IMR-90 (cell line): ENCODE measurements around the gene MTUS2. TPM values are rescaled to one million over a fixed set of nuclear protein-coding genes. Genes with fewer than 3 reads are reported as not detected.

Experiments
- ATAC-seq: fragments of 200-7000 bp; cut with Tn5 transposase; 2 replicates; pipeline ENCODE4 v1.9.1; 2020; ENCODE audit warnings: low read depth, mild to moderate bottlenecking, moderate library complexity
- BruUV-seq: library from RNA; stranded (reverse); fragments of 400-500 nt; replicated peaks from 2 replicates; lab custom pipeline; 2021; lab: Mats Ljungman, UMichigan
- CTCF ChIA-PET: fragments of 300-600 bp; formaldehyde crosslinking; extraction: SDS; loops from one replicate; lab custom pipeline; 2021; ENCODE audit warnings: antibody characterized with exemption; lab: Yijun Ruan, JAX
- POLR2A ChIA-PET: fragments of 300-600 bp; sonication (Branson Sonifier 250); formaldehyde crosslinking; loops from one replicate; lab custom pipeline; 2022; ENCODE audit warnings: antibody characterized with exemption; ENCODE audit not compliant: unreplicated experiment; lab: Charles Lee
- DNase-seq: peaks from one replicate; pipeline ENCODE4 v3.0.0; 2013
- H2AFZ ChIP-seq: replicated peaks from 2 replicates; pipeline ENCODE3; 2013; ENCODE audit warnings: low read length, mild to moderate bottlenecking; ENCODE audit not compliant: poor library complexity
- H2AK5ac ChIP-seq: 2 replicates; pipeline ENCODE4 v1.6.1; 2013; ENCODE audit warnings: low read depth, low read length, inconsistent platforms
- H2AK9ac ChIP-seq: replicated peaks from 2 replicates; pipeline ENCODE3; 2013; ENCODE audit warnings: mild to moderate bottlenecking, low read depth, low read length, moderate library complexity; ENCODE audit not compliant: poor library complexity
- H2BK120ac ChIP-seq: 2 replicates; pipeline ENCODE4 v1.6.1; 2013; ENCODE audit warnings: low read depth, low read length, inconsistent platforms
- H2BK15ac ChIP-seq: 3 replicates; pipeline ENCODE4 v1.6.1; 2013; ENCODE audit warnings: low read depth, low read length, inconsistent platforms
- H2BK20ac ChIP-seq: 2 replicates; pipeline ENCODE4 v1.6.1; 2013; ENCODE audit warnings: low read depth, mild to moderate bottlenecking, inconsistent platforms, low read length, moderate library complexity
- H2BK5ac ChIP-seq: 2 replicates; pipeline ENCODE4 v1.6.1; 2013; ENCODE audit warnings: mild to moderate bottlenecking, low read depth, low read length, inconsistent platforms; ENCODE audit not compliant: poor library complexity, severe bottlenecking
- H3K14ac ChIP-seq: replicated peaks from 2 replicates; pipeline ENCODE4 v1.6.1; 2013; ENCODE audit warnings: low read depth, low read length, inconsistent platforms
- H3K18ac ChIP-seq: 2 replicates; pipeline ENCODE4 v1.6.1; 2013; ENCODE audit warnings: low read depth, low read length, control low read depth
- H3K23ac ChIP-seq: 2 replicates; pipeline ENCODE4 v1.6.1; 2013; ENCODE audit warnings: low read depth, low read length, inconsistent platforms
- H3K27ac ChIP-seq: 2 replicates; pipeline ENCODE4 v1.5.1; 2013; ENCODE audit warnings: mild to moderate bottlenecking, control low read depth, low read length; ENCODE audit not compliant: insufficient read depth
- H3K27me3 ChIP-seq: 2 replicates; pipeline ENCODE4 v1.6.1; 2013; ENCODE audit warnings: low read length; ENCODE audit not compliant: control insufficient read depth, insufficient read depth
- H3K36me3 ChIP-seq: 2 replicates; pipeline ENCODE4 v1.6.1; 2013; ENCODE audit warnings: low read length, mixed read lengths; ENCODE audit not compliant: control insufficient read depth, insufficient read depth
- H3K4ac ChIP-seq: 2 replicates; pipeline ENCODE4 v1.6.1; 2013; ENCODE audit warnings: low read depth, low read length, inconsistent platforms
- H3K4me1 ChIP-seq: 2 replicates; pipeline ENCODE4 v1.6.1; 2013; ENCODE audit warnings: low read length, mixed read lengths; ENCODE audit not compliant: control insufficient read depth, insufficient read depth
- H3K4me2 ChIP-seq: 2 replicates; pipeline ENCODE4 v1.6.1; 2013; ENCODE audit warnings: low read depth, mild to moderate bottlenecking, control low read depth, low read length, moderate library complexity
- H3K4me3 ChIP-seq: 2 replicates; pipeline ENCODE4 v1.5.1; 2013; ENCODE audit warnings: low read depth, mild to moderate bottlenecking, control low read depth, low read length, moderate library complexity; ENCODE audit not compliant: insufficient read depth
- H3K56ac ChIP-seq: 2 replicates; pipeline ENCODE4 v1.6.1; 2013; ENCODE audit warnings: low read length, inconsistent platforms; ENCODE audit not compliant: insufficient read depth; ENCODE audit errors: extremely low read depth
- H3K79me1 ChIP-seq, 2 experiments: 2 replicates each; pipeline ENCODE4 v1.6.1; 2013; ENCODE audit warnings: low read length in 2 of 2, inconsistent platforms in 1 of 2, low read depth in 1 of 2
- H3K9ac ChIP-seq: 2 replicates; pipeline ENCODE4 v1.6.1; 2013; ENCODE audit warnings: low read depth, low read length, control low read depth
- H3K9me1 ChIP-seq: 2 replicates; pipeline ENCODE4 v1.6.1; 2013; ENCODE audit warnings: low read length, inconsistent platforms; ENCODE audit not compliant: insufficient read depth
- H3K9me3 ChIP-seq: 2 replicates; pipeline ENCODE4 v1.6.1; 2013; ENCODE audit warnings: low read length; ENCODE audit not compliant: control insufficient read depth, insufficient read depth
- H4K20me1 ChIP-seq: 2 replicates; pipeline ENCODE4 v1.6.1; 2013; ENCODE audit warnings: low read length, inconsistent platforms; ENCODE audit not compliant: insufficient read depth
- H4K5ac ChIP-seq: 2 replicates; pipeline ENCODE4 v1.6.1; 2013; ENCODE audit warnings: mild to moderate bottlenecking, low read depth, low read length, control low read depth
- H4K8ac ChIP-seq, 2 experiments: 2 replicates each; pipeline ENCODE4 v1.6.1; 2013; ENCODE audit warnings: low read depth in 2 of 2, low read length in 2 of 2, control low read depth in 1 of 2, inconsistent platforms in 1 of 2
- H4K91ac ChIP-seq: 2 replicates; pipeline ENCODE4 v1.6.1; 2013; ENCODE audit warnings: low read depth, low read length, inconsistent platforms; ENCODE audit not compliant: insufficient read depth
- CEBPB ChIP-seq: IDR thresholded peaks from 2 replicates; pipeline ENCODE4 v1.6.1; 2012; ENCODE audit warnings: low read depth, low read length, improper control_type of control experiment
- MAFK ChIP-seq: IDR thresholded peaks from 2 replicates; pipeline ENCODE4 v1.6.1; 2012; ENCODE audit warnings: low read depth, low read length, improper control_type of control experiment
- MAZ ChIP-seq: IDR thresholded peaks from 2 replicates; pipeline ENCODE4 v1.6.1; 2012; ENCODE audit warnings: low read depth, mild to moderate bottlenecking, low read length, improper control_type of control experiment, moderate library complexity, borderline replicate concordance
- NFE2L2 ChIP-seq: fragments of 150-350 bp; IDR thresholded peaks from 2 replicates; pipeline ENCODE4 v1.6.1; 2016; ENCODE audit warnings: low read depth, mild to moderate bottlenecking, low read length
- POLR2A ChIP-seq: IDR thresholded peaks from 2 replicates; pipeline ENCODE4 v1.6.1; 2012; ENCODE audit warnings: mild to moderate bottlenecking, low read depth, low read length
- SMC3 ChIP-seq: fragments of 150-350 bp; IDR thresholded peaks from 2 replicates; pipeline ENCODE4 v1.6.1; 2016; ENCODE audit warnings: low read depth, mild to moderate bottlenecking, antibody characterized with exemption, low read length, moderate library complexity
- whole genome bisulfite sequencing, 2 experiments: methylation state at CpG; one replicate each; pipeline versions ENCODE4 v1.1.5 to v1.1.7; 2013; ENCODE audit warnings: missing lambda C conversion rate in 2 of 2; ENCODE audit not compliant: insufficient read length in 1 of 2; ENCODE audit errors: extremely low coverage in 2 of 2; 5-methylcytosine and 5-hydroxymethylcytosine counted together
- dilution Hi-C: fragments of 300-500 bp; cut with HindIII; formaldehyde crosslinking; loops from one replicate; pipeline ENCODE4 v1.14.3; 2018; ENCODE audit warnings: low sequenced_read_pairs; ENCODE audit not compliant: unreplicated experiment
- in situ Hi-C: fragments of 300-500 bp; cut with MboI; formaldehyde crosslinking; loops from 3 replicates; pipeline ENCODE4 v1.14.3; 2019; ENCODE audit warnings: low sequenced_read_pairs, inconsistent platforms, mixed read lengths
- intact Hi-C: fragments of 100-400 bp; cut with micrococcal nuclease; formaldehyde crosslinking; loops from 2 replicates; pipeline ENCODE4 v1.10.0; 2022
- polyA plus RNA-seq, 3 experiments: library from polyadenylated mRNA; depleted of rRNA; stranded (reverse); fragments of >200 nt; gene quantifications; 2 replicates each; pipeline ENCODE4 v1.2.3, GENCODE V29; 2012; ENCODE audit warnings: low replicate concordance in 1 of 3
- total RNA-seq: library from RNA; depleted of rRNA; stranded (reverse); fragments of >200 nt; gene quantifications from 2 replicates; pipeline ENCODE4 v1.2.3, GENCODE V29; 2012
- TF ChIP-seq, protein P1 (sequence below): fragments of 150-350 bp; IDR thresholded peaks from 2 replicates; pipeline ENCODE4 v1.6.1; 2017; ENCODE audit warnings: mild to moderate bottlenecking, antibody characterized with exemption, low read length, low read depth
- TF ChIP-seq, protein P2 (sequence below): conservative IDR thresholded peaks from 2 replicates; pipeline ENCODE4 v1.5.1; 2012; ENCODE audit warnings: mild to moderate bottlenecking, low read depth, low read length, improper control_type of control experiment

Gene MTUS2
- total and polyA plus RNA-seq, 2 of the 4 experiments (the other 2 are of a cell fraction) = under 0.01 to 0.02 TPM

DNA sequence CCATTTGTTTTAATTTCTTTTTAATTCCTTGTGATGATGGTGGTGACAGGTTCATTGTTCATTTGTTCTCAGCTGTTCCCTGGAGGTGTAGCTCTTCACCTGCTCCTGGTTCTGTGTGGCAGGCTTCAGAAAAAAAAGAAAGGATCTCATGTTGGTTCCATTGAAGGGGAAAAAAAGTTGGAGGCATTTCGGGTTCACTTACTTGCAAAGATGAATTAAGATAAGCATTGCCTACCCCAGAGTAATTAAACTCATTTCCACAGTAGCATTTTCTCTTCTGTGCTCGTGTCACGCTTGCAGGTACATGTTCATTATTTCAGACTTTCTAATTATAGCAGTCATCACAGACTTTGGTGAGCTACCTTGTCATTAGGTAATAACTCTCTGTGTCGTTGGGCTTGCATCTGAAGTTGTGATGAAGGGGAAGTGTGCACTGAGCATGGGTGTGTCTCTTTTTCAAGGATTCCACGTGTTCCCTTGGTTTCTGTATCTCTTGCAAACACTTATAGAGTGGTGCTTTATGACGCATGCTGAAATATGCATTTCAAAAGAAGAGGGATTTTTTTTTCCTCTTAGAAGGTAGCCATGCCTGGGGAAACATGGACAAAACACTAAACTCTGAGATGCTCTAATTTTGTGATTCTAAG is 69.1 kb downstream of the MTUS2 start:
- Histone ChIP-seq H3K9ac (no peak overlapping the region), H3K27me3 (no peaks in the 10 kb centered on the region), H3K4ac (no peak overlapping the region), H2AK5ac (no peak overlapping the region), H3K9me1 (no peaks in the 10 kb centered on the region), H3K4me3 (no peak overlapping the region), H3K4me1 (no peaks in the 10 kb centered on the region), H3K9me3 (peaks cover 10% of the 10 kb centered on the region; the same call in 1 of the 2 replicates), H2BK5ac (no peak overlapping the region), H3K36me3 (no peaks in the 10 kb centered on the region), H3K14ac (no peak overlapping the region), H4K91ac (no peak overlapping the region), H2BK15ac (no peak overlapping the region), H2AK9ac (no peak overlapping the region), H3K4me2 (no peak overlapping the region), H3K27ac (no peak overlapping the region), H3K79me1 (no peaks in the 10 kb centered on the region), H3K18ac (no peak overlapping the region), H2BK20ac (no peak overlapping the region), H4K8ac (no peak overlapping the region), H3K23ac (no peak overlapping the region), H2BK120ac (no peak overlapping the region), H2AFZ (no peak overlapping the region), H3K56ac (no peak overlapping the region), H4K20me1 (no peaks in the 10 kb centered on the region), H4K5ac (no peak overlapping the region)
- dilution Hi-C loops (no loop called here), in situ Hi-C loops (no loop called here), intact Hi-C loops (no loop called here)
- ChIA-PET CTCF (no interaction called here), POLR2A (no interaction called here)
- ATAC-seq = no peak
- no peak for DNase-seq
- TF ChIP-seq, protein P1, sequence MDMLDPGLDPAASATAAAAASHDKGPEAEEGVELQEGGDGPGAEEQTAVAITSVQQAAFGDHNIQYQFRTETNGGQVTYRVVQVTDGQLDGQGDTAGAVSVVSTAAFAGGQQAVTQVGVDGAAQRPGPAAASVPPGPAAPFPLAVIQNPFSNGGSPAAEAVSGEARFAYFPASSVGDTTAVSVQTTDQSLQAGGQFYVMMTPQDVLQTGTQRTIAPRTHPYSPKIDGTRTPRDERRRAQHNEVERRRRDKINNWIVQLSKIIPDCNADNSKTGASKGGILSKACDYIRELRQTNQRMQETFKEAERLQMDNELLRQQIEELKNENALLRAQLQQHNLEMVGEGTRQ = no peak
- TF ChIP-seq, protein P2, sequence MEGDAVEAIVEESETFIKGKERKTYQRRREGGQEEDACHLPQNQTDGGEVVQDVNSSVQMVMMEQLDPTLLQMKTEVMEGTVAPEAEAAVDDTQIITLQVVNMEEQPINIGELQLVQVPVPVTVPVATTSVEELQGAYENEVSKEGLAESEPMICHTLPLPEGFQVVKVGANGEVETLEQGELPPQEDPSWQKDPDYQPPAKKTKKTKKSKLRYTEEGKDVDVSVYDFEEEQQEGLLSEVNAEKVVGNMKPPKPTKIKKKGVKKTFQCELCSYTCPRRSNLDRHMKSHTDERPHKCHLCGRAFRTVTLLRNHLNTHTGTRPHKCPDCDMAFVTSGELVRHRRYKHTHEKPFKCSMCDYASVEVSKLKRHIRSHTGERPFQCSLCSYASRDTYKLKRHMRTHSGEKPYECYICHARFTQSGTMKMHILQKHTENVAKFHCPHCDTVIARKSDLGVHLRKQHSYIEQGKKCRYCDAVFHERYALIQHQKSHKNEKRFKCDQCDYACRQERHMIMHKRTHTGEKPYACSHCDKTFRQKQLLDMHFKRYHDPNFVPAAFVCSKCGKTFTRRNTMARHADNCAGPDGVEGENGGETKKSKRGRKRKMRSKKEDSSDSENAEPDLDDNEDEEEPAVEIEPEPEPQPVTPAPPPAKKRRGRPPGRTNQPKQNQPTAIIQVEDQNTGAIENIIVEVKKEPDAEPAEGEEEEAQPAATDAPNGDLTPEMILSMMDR = no peak
- TF ChIP-seq POLR2A = no peak
- no peak for TF ChIP-seq MAZ
- no peak for TF ChIP-seq NFE2L2
- TF ChIP-seq SMC3 = no peak
- no peak for TF ChIP-seq MAFK
- TF ChIP-seq CEBPB = no peak
- BruUV-seq = no TSS peak
- no CpG with 5 or more reads among the region's 6 CpGs for WGBS, 2 experiments
